ENCODE measurements around the gene TSPAN9. TPM values are rescaled to one million over a fixed set of nuclear protein-coding genes. Genes with fewer than 3 reads are reported as not detected.
A peak's percentile ranks its signal among the peaks of the same experiment; 100 is the strongest.

Gene TSPAN9
- total RNA-seq, 1 experiment from 2014 or later: 13.4 TPM

GRCh38 chr12:3130057-3130830, 53.1 kb downstream of the TSPAN9 start:
- peak overlapping the region; percentile 29 for H3K4me3 Mint-ChIP-seq (ENCODE audit: unreplicated experiment)
- no peak overlapping the region for H3K27ac Mint-ChIP-seq (ENCODE audit: low read depth, unreplicated experiment)

DNA sequence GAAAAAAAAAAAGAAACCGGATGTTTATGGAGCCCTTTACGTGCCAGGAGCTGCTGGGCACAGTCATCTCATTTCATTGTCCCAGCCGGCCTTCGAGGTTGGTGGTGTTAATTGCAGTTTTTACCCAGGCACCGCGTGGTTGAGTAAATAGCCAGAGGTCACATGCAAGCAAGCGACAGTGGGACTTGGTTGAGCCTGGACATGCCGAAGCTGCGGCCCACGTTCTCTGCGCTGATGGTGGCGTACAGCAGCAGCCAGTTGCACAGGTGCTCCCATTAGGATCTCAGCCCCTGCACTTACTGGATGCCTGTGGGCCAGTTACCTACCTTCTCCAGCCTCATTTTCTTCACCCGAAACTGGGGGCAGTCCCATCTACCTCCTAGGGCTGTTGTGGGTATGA, 54.0 kb downstream of the TSPAN9 start:
- no peak for TF ChIP-seq CTCF (IDR thresholded peaks at IDR 0.05; ENCODE audit: unreplicated experiment)
- Mint-ChIP-seq H3K9me3 (ENCODE audit: unreplicated experiment) (no peaks in the 10 kb centered on the region), H3K27ac (ENCODE audit: low read depth, unreplicated experiment) (no peak overlapping the region), H3K4me3 (ENCODE audit: unreplicated experiment) (no peak overlapping the region), H3K27me3 (ENCODE audit: insufficient read depth, unreplicated experiment) (no peaks in the 10 kb centered on the region), H3K36me3 (ENCODE audit: insufficient read depth, unreplicated experiment) (no peaks in the 10 kb centered on the region), H3K4me1 (ENCODE audit: insufficient read depth, unreplicated experiment) (no peaks in the 10 kb centered on the region)
- no peak for DNase-seq (ENCODE audit: unreplicated experiment)
- POLR2A ChIA-PET: interaction anchor here (2.0 kb wide), 1 partner anchor 8 kb away, joined by 6 read pairs; no protein-coding TSS in a partner anchor
- intact Hi-C loops (cut with micrococcal nuclease): no loop called here
- no TSS peak for BruUV-seq (replicated peaks)
- CTCF ChIA-PET: interaction anchor here (0.6 to 0.7 kb wide), 3 partner anchors 44 to 236 kb away, joined by 3 to 8 read pairs (median 3); no protein-coding TSS in a partner anchor

More at GRCh38 chr12:3130057-3130830, 53.1 kb downstream of the TSPAN9 start:
- BruUV-seq (replicated peaks): no TSS peak
- CTCF ChIA-PET: interaction anchor here (0.6 to 1.8 kb wide), 9 partner anchors 57 to 674 kb away, joined by 3 to 7 read pairs (median 4); no protein-coding TSS in a partner anchor
- H3K36me3 Mint-ChIP-seq (ENCODE audit: insufficient read depth, unreplicated experiment): no peaks in the 10 kb centered on the region
- no peak for TF ChIP-seq CTCF (IDR thresholded peaks at IDR 0.05; ENCODE audit: unreplicated experiment)
- H3K9me3 Mint-ChIP-seq (ENCODE audit: unreplicated experiment): no peaks in the 10 kb centered on the region
- no peaks in the 10 kb centered on the region for H3K4me1 Mint-ChIP-seq (ENCODE audit: insufficient read depth, unreplicated experiment)
- no peaks in the 10 kb centered on the region for H3K27me3 Mint-ChIP-seq (ENCODE audit: insufficient read depth, unreplicated experiment)
- intact Hi-C loops (cut with micrococcal nuclease): no loop called here
- POLR2A ChIA-PET: interaction anchor here (0.7 to 1.9 kb wide), 2 partner anchors 10 to 70 kb away, joined by 3 to 7 read pairs; no protein-coding TSS in a partner anchor
- DNase-seq (ENCODE audit: unreplicated experiment): peak; percentile 62

DNA sequence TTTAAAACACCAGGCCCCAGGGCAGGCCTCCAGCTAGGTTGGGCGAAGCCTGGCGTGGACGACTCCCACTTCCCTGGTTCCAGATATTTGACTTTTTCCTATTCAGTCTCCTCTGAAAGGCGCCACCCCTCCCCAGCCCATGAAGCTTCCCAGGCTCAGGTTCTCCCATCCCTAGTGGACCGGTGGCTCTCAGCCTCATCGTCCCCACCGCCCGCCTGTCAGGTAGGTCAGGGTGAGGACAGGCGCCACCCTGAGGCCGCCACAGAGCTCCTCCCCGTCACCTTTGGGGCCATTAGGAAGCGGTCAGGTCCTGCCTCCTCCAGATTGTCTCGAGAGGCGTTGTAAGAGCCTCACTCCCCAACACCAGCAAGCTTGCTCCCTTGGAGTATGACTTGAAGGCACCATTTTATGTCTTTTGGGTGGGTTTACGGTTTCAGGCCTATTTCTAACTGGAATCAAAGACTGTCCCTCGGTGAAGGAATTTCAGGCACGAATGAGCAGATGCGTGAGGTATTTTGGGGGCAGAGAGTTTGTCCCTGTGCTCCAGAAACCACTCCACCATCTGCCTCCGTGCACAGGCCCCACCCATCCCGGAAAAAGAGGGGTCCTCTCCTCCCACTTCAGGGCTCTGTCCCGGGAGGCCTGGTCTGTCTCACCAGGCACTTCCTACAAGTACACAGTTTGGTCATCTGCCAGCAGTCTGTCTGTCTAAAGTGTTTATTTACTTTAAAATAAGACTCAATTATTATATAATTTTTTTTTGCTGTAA, 55.6 kb downstream of the TSPAN9 start:
- no TSS peak for BruUV-seq (replicated peaks)
- peak; percentile 35 for DNase-seq (ENCODE audit: unreplicated experiment)
- H3K36me3 Mint-ChIP-seq (ENCODE audit: insufficient read depth, unreplicated experiment): no peaks in the 10 kb centered on the region
- intact Hi-C loops (cut with micrococcal nuclease): no loop called here
- no peaks in the 10 kb centered on the region for H3K27me3 Mint-ChIP-seq (ENCODE audit: insufficient read depth, unreplicated experiment)
- no peak overlapping the region for H3K27ac Mint-ChIP-seq (ENCODE audit: low read depth, unreplicated experiment)
- no peaks in the 10 kb centered on the region for H3K9me3 Mint-ChIP-seq (ENCODE audit: unreplicated experiment)
- no peak for TF ChIP-seq CTCF (IDR thresholded peaks at IDR 0.05; ENCODE audit: unreplicated experiment)
- CTCF ChIA-PET: interaction anchor here (0.6 to 10.7 kb wide), 9 partner anchors 9 to 671 kb away, joined by 3 to 248 read pairs (median 4); no protein-coding TSS in a partner anchor
- peaks cover 5% of the 10 kb centered on the region for H3K4me1 Mint-ChIP-seq (ENCODE audit: insufficient read depth, unreplicated experiment)
- no peak overlapping the region for H3K4me3 Mint-ChIP-seq (ENCODE audit: unreplicated experiment)
- POLR2A ChIA-PET: interaction anchor here (0.6 to 2.0 kb wide), 2 partner anchors 10 to 1129 kb away, joined by 3 to 6 read pairs; no protein-coding TSS in a partner anchor

DNA sequence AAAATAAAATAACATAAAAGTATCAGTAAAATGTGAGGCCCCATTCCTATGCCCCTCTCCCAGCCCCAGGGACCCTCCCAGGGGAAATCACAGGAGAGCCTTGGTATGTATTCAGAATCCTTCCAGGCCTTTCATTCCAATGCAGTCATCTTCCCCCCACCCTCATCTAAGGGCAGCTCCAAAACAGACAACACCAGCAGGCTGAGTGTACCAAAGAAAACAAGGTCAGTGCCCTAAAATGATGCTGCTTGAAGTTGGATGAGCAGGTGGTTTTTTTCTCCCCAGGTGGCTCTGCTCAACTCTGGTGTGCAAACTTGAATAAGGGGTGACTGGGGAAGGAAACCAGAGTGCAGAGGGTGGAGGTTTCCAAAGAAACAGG, 56.2 kb downstream of the TSPAN9 start:
- no peak for TF ChIP-seq CTCF (IDR thresholded peaks at IDR 0.05; ENCODE audit: unreplicated experiment)
- Mint-ChIP-seq H3K36me3 (ENCODE audit: insufficient read depth, unreplicated experiment) (no peaks in the 10 kb centered on the region), H3K4me3 (ENCODE audit: unreplicated experiment) (no peak overlapping the region), H3K27me3 (ENCODE audit: insufficient read depth, unreplicated experiment) (no peaks in the 10 kb centered on the region), H3K4me1 (ENCODE audit: insufficient read depth, unreplicated experiment) (peaks cover 5% of the 10 kb centered on the region), H3K9me3 (ENCODE audit: unreplicated experiment) (no peaks in the 10 kb centered on the region), H3K27ac (ENCODE audit: low read depth, unreplicated experiment) (no peak overlapping the region)
- ChIA-PET POLR2A (interaction anchor here (0.6 kb wide), 1 partner anchor 1129 kb away, joined by 3 read pairs; no protein-coding TSS in a partner anchor), CTCF (interaction anchor here (0.8 to 10.7 kb wide), 10 partner anchors 10 to 670 kb away, joined by 3 to 248 read pairs (median 16); no protein-coding TSS in a partner anchor)
- DNase-seq (ENCODE audit: unreplicated experiment): no peak
- intact Hi-C loops (cut with micrococcal nuclease): no loop called here
- no TSS peak for BruUV-seq (replicated peaks)

Data from MCF 10A (cell line).